Smooth muscle cell (in vitro differentiated cells): ENCODE results near the gene NHS. TPM values are rescaled to one million over a fixed set of nuclear protein-coding genes. Genes with fewer than 3 reads are reported as not detected.

Experiments
- DNase-seq: peaks from one replicate; lab custom pipeline; 2025; ENCODE audit not compliant: unreplicated experiment; lab: John Stamatoyannopoulos, UW
- H2AFZ ChIP-seq: fragments of 200-600 bp; sonication (generic); 2 replicates; pipeline ENCODE4 v1.6.0; 2016; ENCODE audit warnings: antibody characterized with exemption, low read depth, mild to moderate bottlenecking
- H3F3A ChIP-seq: fragments of 200-600 bp; sonication (generic); 2 replicates; pipeline ENCODE4 v1.6.0; 2017; ENCODE audit warnings: antibody characterized with exemption, low read depth
- H3K27ac ChIP-seq: fragments of 200-600 bp; sonication (generic); 2 replicates; pipeline ENCODE4 v1.5.1; 2016; ENCODE audit warnings: low read depth, mild to moderate bottlenecking
- H3K27me3 ChIP-seq: fragments of 200-600 bp; sonication (generic); 2 replicates; pipeline ENCODE4 v1.6.1; 2016; ENCODE audit warnings: low read depth, mild to moderate bottlenecking
- H3K36me3 ChIP-seq: fragments of 200-600 bp; sonication (generic); 2 replicates; pipeline ENCODE4 v1.5.1; 2016; ENCODE audit warnings: low read depth
- H3K4me1 ChIP-seq: fragments of 200-600 bp; sonication (generic); 2 replicates; pipeline ENCODE4 v1.5.1; 2016; ENCODE audit warnings: low read depth
- H3K4me2 ChIP-seq: fragments of 200-600 bp; sonication (generic); 2 replicates; pipeline ENCODE4 v1.6.0; 2016; ENCODE audit warnings: mild to moderate bottlenecking
- H3K4me3 ChIP-seq: fragments of 200-600 bp; sonication (generic); 2 replicates; pipeline ENCODE4 v1.5.1; 2016; ENCODE audit warnings: mild to moderate bottlenecking
- H3K79me2 ChIP-seq: fragments of 200-600 bp; sonication (generic); 2 replicates; pipeline ENCODE4 v1.6.0; 2016; ENCODE audit warnings: low read depth, mild to moderate bottlenecking
- H3K9ac ChIP-seq: fragments of 200-600 bp; sonication (generic); 2 replicates; pipeline ENCODE4 v1.6.0; 2016; ENCODE audit warnings: low read depth
- H3K9me3 ChIP-seq: fragments of 200-600 bp; sonication (generic); replicated peaks from 2 replicates; pipeline ENCODE4 v1.5.1; 2016; ENCODE audit warnings: low read depth
- H4K20me1 ChIP-seq: fragments of 200-600 bp; sonication (generic); 2 replicates; pipeline ENCODE4 v1.6.0; 2016; ENCODE audit warnings: low read depth
- WGBS: methylation state at CpG from one replicate; pipeline ENCODE4 v1.1.7; 2016; ENCODE audit warnings: low lambda C conversion rate; 5-methylcytosine and 5-hydroxymethylcytosine counted together
- polyA plus RNA-seq: library from polyadenylated mRNA; unstranded; fragments of >200 nt; fragmentation: Nextera tagmentation; extraction: Ambion mirVana; gene quantifications from 2 replicates; pipeline ENCODE4 v1.2.1, GENCODE V29; 2016
- total RNA-seq: library from RNA; depleted of rRNA; stranded (reverse); fragments of >200 nt; gene quantifications from 2 replicates; pipeline ENCODE4 v1.2.3, GENCODE V29; 2014
- TF ChIP-seq, protein P1 (sequence below): fragments of 200-600 bp; sonication (generic); IDR thresholded peaks from 2 replicates; pipeline ENCODE4 v1.5.1; 2017; ENCODE audit warnings: borderline replicate concordance, mild to moderate bottlenecking, antibody characterized with exemption; ENCODE audit not compliant: insufficient read depth, poor library complexity, severe bottlenecking

The NHS gene
- total and polyA plus RNA-seq, 2 experiments from 2014 or later, result 2.6 to 9.6 TPM

GRCh38 chrX:17623750-17624149 lies 248.8 kb downstream of the NHS start:
- Histone ChIP-seq H3K9me3 (no peaks in the 10 kb centered on the region), H2AFZ (no peak overlapping the region), H3K36me3 (no peaks in the 10 kb centered on the region), H3K27me3 (no peaks in the 10 kb centered on the region), H3K4me2 (no peak overlapping the region), H3K4me1 (no peaks in the 10 kb centered on the region), H3K79me2 (no peaks in the 10 kb centered on the region), H3K4me3 (no peak overlapping the region), H3K27ac (no peak overlapping the region), H3K9ac (no peak overlapping the region), H3F3A (no peaks in the 10 kb centered on the region), H4K20me1 (peaks cover 6% of the 10 kb centered on the region)
- TF ChIP-seq, protein P1, sequence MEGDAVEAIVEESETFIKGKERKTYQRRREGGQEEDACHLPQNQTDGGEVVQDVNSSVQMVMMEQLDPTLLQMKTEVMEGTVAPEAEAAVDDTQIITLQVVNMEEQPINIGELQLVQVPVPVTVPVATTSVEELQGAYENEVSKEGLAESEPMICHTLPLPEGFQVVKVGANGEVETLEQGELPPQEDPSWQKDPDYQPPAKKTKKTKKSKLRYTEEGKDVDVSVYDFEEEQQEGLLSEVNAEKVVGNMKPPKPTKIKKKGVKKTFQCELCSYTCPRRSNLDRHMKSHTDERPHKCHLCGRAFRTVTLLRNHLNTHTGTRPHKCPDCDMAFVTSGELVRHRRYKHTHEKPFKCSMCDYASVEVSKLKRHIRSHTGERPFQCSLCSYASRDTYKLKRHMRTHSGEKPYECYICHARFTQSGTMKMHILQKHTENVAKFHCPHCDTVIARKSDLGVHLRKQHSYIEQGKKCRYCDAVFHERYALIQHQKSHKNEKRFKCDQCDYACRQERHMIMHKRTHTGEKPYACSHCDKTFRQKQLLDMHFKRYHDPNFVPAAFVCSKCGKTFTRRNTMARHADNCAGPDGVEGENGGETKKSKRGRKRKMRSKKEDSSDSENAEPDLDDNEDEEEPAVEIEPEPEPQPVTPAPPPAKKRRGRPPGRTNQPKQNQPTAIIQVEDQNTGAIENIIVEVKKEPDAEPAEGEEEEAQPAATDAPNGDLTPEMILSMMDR, result no peak
- DNase-seq, result no peak
- 75% methylated on average over 3 of the region's 3 CpGs for WGBS

DNA sequence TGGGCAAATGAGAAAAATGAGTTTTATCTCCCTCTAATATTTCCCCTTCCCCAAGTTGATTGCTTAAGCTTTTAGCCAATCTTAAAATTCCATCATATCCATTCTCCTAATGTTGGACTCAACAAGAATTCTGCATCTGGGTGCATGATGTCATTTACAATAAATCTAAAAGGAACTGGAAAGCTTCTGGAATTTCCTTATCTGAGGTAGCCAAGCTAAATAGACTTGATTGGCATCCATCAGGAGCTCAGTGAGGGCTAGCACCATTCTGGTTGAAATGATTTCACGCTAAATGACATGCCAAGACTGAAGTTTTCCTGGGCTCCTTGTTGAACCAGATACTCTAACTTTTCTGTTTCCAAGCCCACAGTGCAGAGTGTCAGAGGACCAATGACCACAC lies 252.0 kb downstream of the NHS start:
- Histone ChIP-seq H3K79me2 (no peaks in the 10 kb centered on the region), H3K27me3 (no peaks in the 10 kb centered on the region), H4K20me1 (peaks cover 6% of the 10 kb centered on the region), H3K4me2 (no peak overlapping the region), H3K9me3 (no peaks in the 10 kb centered on the region), H3K36me3 (no peaks in the 10 kb centered on the region), H3K27ac (no peak overlapping the region), H3K9ac (no peak overlapping the region), H3K4me1 (no peaks in the 10 kb centered on the region), H2AFZ (no peak overlapping the region), H3K4me3 (no peak overlapping the region), H3F3A (no peaks in the 10 kb centered on the region)
- no peak for DNase-seq
- TF ChIP-seq, protein P1, result no peak
- WGBS, result 87% methylated on average over 1 of the region's 1 CpG

GRCh38 chrX:17628976-17629375 lies 254.0 kb downstream of the NHS start:
- Histone ChIP-seq H4K20me1 (peaks cover 10% of the 10 kb centered on the region), H2AFZ (no peak overlapping the region), H3K9me3 (no peaks in the 10 kb centered on the region), H3K4me2 (no peak overlapping the region), H3F3A (no peaks in the 10 kb centered on the region), H3K79me2 (no peaks in the 10 kb centered on the region), H3K9ac (no peak overlapping the region), H3K36me3 (no peaks in the 10 kb centered on the region), H3K27ac (no peak overlapping the region), H3K4me1 (no peaks in the 10 kb centered on the region), H3K27me3 (no peaks in the 10 kb centered on the region), H3K4me3 (no peak overlapping the region)
- TF ChIP-seq, protein P1, result no peak
- DNase-seq, result no peak

- no peak overlapping the region for H3K4me3 ChIP-seq
- peaks cover 10% of the 10 kb centered on the region for H4K20me1 ChIP-seq
- no peaks in the 10 kb centered on the region for H3K79me2 ChIP-seq
- no peak overlapping the region for H3K27ac ChIP-seq
- H3K27me3 ChIP-seq, result no peaks in the 10 kb centered on the region
- H3F3A ChIP-seq, result no peaks in the 10 kb centered on the region
- DNase-seq, result no peak
- H3K9ac ChIP-seq, result no peak overlapping the region
- WGBS, result 86% methylated on average over 1 of the region's 1 CpG
- no peaks in the 10 kb centered on the region for H3K36me3 ChIP-seq
- no peaks in the 10 kb centered on the region for H3K4me1 ChIP-seq
- no peak overlapping the region for H3K4me2 ChIP-seq
- no peak overlapping the region for H2AFZ ChIP-seq
- TF ChIP-seq, protein P1, result no peak
- H3K9me3 ChIP-seq, result no peaks in the 10 kb centered on the region
Measured at GRCh38 chrX:17629519-17629918, 254.5 kb downstream of the NHS start.
